Activated CD8-positive, alpha-beta memory T cell treated with anti-CD3 and anti-CD28 coated beads for 48 hours (primary cell): ENCODE data around the gene DOCK7.
"Not testable (repeated sequence)": the region's sequence is repeated elsewhere in the genome, so short reads cannot be mapped to it uniquely, and the experiment has no call there.

Experiments used
- DNase-seq, 3 experiments: peaks; one replicate each; pipeline ENCODE4 v3.0.0-alpha.2; 2020; ENCODE audit warnings: low read depth in 2 of 3, low spot score in 2 of 3

The DOCK7 gene

DNA sequence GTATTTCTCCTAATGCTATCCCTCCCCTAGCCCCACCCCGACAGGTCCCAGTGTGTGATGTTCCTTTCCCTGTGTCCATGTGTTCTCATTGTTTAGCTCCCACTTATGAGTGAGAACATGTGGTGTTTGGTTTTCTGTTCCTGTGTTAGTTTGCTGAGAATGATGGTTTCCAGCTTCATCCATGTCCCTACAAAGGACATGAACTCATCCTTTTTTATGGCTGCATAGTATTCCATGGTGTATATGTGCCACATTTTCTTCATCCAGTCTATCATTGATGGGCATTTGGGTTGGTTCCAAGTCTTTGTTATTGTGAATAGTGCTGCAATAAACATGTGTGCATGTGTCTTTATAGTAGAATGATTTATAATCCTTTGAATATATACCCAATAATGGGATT lies 77.6 kb downstream of the DOCK7 start:
- not testable (repeated sequence) for DNase-seq

DNA sequence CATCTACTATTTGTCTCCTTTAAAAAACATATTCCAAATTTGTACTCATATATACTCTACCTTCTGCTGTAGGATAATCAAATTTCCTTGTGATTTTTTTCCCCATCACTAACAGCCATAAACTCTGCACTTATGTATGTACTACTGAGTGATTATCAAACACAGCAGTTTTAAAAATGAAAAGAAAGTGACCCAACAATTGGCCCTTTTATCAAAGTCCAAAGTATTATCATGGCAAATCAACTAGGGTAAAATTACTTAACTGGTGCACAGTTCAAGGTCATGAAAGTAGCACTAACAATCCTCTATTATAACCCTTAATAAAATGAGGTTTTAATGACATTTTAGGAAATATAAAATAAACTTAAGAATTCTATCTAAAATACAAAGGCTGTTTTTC lies 79.3 kb downstream of the DOCK7 start:
- no peak for DNase-seq

DNA sequence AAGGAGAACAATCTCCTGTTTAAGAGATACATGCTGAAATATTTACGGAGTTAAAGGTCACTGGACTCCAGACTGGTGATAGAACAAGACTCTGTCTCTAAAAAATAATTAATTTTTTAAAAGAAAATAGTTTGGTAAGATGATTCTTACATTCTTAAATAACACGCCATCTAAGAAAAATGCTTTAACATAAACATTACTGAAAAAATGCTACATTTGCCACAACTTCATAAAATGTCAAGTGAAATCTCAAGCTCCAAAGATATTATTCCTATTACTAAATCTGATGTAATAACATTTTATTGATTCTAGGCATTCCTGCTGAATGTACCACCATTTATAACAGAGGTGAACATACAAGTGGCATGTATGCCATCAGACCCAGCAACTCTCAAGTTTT lies 86.7 kb downstream of the DOCK7 start:
- no peak for DNase-seq

DNA sequence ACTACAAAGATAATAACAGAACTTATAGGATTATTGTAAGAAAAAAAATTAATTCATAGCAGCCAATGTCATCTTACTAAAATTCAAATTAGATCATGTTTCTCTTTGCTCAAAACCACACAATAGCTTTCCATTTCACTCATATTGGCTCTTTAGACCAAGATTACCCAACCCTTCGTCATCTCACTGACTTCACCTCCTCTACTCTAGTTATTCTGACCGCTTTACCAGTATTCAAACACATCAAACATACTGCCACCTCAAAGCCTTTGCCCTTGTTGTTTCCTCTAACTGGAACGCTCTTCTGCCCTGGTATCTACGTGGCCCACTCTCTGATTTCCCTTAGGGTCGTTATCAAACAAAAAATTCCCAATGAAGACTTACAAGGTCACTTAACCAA lies 89.1 kb downstream of the DOCK7 start:
- DNase-seq, result no peak

DNA sequence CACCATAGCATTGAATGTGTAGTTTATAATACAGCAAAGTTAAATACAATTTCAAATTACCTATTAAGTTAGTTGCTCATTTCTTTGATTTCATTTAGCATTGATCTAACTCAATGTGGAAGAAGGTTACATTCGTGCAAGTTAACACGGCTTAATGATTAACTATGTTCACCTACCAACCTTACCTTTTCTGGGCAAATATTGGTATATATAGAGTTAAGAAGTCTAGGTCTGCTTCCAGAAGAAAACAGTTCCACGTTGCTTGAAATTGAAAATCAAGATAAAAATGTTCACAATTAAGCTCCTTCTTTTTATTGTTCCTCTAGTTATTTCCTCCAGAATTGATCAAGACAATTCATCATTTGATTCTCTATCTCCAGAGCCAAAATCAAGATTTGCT lies 90.9 kb downstream of the DOCK7 start, which contains the start of gene ANGPTL3:
ANGPTL3 (plus strand) TSS at position 240 of the 400 bp plus-strand sequence; CDS start at position 287, 47 bp downstream.
- no peak for DNase-seq

DNA sequence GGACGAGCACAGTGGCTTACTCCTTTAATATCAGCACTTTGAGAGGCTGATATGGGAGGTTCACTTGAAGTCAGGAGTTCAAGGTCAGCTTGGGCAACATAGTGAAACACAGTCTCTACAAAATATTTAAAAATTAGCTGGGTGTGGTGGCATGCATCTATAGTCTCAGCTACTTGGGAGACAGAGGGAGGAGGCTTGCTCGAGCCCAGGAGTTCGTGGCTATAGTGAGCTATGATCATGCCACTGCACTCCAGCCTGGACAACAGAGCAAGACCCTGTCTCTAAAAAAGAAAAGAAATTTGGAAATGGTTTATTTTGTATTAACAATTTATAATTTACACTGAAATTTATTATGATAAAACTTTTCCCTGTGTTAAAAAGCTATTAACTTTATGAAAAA lies 92.5 kb downstream of the DOCK7 start:
- no peak for DNase-seq

GRCh38 chr1:62593825-62594394 lies 94.3 kb downstream of the DOCK7 start:
- DNase-seq, result no peak

DNA sequence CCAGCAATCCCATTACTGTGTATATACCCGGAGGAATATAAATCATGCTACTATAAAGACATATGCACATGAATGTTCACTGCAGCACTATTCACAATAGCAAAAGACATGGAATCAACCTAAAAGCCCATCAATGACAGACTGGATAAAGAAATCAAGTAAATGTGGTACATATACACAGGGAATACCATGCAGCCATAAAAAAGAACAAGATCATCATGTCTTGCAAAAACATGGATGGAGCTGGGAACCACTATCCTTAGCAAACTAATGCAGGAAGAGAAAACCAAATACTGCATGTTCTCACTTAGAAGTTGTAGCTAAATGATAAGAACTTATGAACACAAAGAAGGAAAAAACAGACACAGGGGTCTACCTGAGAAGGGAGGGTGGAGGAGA lies 97.2 kb downstream of the DOCK7 start:
- DNase-seq, result no peak

- DNase-seq, result no peak
Measured at GRCh38 chr1:62590255-62590969, 97.8 kb downstream of the DOCK7 start.

DNA sequence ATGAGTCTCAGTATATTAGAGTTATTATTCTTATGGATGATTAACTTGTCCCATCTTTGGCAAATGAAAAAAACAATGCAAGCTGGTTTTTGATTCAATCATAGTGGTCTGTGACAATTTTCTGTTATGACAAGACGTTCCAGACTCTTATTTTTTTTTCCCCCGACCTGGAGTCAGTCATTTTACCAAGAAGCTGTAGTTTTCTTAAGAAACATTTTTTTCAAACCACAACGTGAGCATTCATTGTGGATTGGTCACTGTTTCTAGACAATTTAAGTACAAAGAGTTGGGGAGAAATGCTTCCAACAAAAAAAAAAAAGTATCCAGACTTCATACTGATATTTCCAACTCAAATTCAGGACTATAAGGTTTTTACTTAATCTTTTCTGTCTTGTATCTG lies 98.9 kb downstream of the DOCK7 start:
- no peak for DNase-seq

DNA sequence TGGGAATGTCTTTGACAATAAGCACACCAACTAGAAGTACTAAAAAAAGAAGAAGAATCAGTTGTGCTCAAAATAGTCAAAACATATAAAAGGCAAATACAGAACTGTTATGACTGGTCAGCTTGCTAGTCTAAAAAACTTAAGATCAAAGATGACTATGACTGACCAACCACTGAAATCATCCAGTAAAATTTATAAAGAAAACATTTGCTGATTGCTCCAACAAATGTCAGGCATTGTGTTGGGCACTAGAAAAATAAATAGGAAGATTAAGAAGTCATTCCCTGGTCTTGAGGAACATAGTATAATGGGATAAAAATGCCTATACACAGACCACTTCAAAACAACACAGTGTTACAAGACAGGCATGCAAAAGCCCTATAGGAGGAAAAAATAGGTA lies 100.2 kb downstream of the DOCK7 start:
- no peak for DNase-seq

DNA sequence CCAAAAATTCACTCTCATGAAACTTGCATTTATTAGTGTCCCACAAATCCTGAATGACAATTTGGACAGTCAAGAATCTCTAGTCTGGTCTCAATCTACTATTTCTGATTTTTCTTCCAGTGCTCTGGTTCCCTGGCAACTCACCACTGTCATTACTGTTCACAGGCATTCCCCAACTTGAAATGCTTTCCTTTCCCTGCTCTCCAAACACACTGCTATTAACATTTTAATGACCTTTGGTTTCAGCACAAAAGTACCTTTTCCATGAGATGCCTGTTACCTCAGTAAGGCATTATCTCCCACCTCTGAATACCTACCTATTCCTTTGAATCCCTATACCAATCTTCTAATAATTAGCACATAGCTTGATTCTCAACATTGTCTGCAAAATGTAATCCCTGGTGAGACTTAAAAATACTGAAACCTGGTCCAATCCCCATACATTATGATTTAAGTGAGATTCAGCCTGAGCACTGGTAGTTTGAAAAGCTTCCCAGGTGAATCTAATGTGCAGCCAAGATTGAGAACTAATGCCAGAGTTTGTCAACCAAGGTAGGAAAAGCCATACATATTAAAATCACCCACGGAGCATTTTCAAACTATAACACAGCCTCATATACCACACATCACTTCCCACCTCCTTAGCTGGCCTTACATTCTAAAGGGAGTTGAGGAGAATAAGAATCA lies 102.6 kb downstream of the DOCK7 start:
- DNase-seq, result no peak

GRCh38 chr1:62573675-62574074 lies 114.5 kb downstream of the DOCK7 start:
- no peak for DNase-seq

GRCh38 chr1:62572476-62572875 lies 115.7 kb downstream of the DOCK7 start:
- DNase-seq, result no peak

GRCh38 chr1:62571517-62571916 lies 116.7 kb downstream of the DOCK7 start:
- DNase-seq, result not testable (repeated sequence)

GRCh38 chr1:62567926-62568325 lies 120.3 kb downstream of the DOCK7 start:
- not testable (repeated sequence) for DNase-seq

GRCh38 chr1:62567182-62567581 lies 121.0 kb downstream of the DOCK7 start:
- DNase-seq, result not testable (repeated sequence)

GRCh38 chr1:62561306-62561705 lies 126.9 kb downstream of the DOCK7 start:
- DNase-seq, result no peak

DNA sequence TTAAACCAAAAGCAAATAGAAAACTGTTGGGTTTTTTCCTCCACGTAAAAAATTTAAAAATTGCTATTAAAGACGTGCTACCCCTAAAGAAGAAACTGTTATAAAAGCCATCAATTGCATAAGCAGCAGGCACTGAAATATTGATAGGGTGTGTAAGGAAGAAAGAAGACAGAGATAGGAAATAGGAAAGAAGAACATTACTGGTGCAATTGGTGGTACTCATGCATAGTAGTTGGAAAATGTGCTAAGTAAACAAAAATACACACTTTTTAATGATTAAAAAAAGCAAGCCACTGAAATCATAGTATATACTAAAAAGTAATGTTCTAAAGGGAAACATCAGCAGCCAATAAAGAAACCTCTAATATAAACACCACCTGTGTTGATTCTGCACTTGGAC lies 143.6 kb downstream of the DOCK7 start:
- DNase-seq, result no peak

GRCh38 chr1:62541048-62541447 lies 147.1 kb downstream of the DOCK7 start:
- DNase-seq, result no peak

DNA sequence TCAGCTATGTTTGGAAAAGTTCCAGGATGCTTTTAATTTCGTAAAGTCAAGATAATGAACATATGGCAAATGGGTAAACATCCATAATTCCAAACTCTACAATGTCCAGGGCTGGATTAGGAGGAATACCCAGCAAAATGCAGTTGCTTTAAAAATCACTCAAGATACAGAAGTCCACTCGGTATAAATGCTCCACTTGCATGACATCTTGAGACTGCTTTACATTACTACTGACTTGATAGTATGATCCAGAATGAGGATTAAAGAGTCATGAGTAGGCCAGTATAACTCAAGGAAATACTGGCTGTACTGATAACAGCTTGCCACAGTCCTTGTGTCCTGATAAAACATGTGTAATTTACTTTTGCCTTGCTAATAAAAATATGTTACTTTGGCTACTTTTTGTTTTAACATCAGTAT lies 149.1 kb downstream of the DOCK7 start:
- DNase-seq, result no peak

GRCh38 chr1:62536865-62537264 lies 151.3 kb downstream of the DOCK7 start:
- DNase-seq, result no peak
